GM12878 (cell line): Measurements from ENCODE around the gene TSR3. TPM values are rescaled to one million over a fixed set of nuclear protein-coding genes. Genes with fewer than 3 reads are reported as not detected.

Experiments
- ATAC-seq: fragments of 200-7000 bp; cut with Tn5 transposase; 3 replicates; pipeline ENCODE4 v1.9.1; 2020; ENCODE audit warnings: mild to moderate bottlenecking, moderate library complexity
- BruUV-seq: library from RNA; stranded (reverse); fragments of 400-500 nt; replicated peaks from 2 replicates; lab custom pipeline; 2021; lab: Mats Ljungman, UMichigan
- CTCF ChIA-PET: fragments of 300-600 bp; sonication (Branson Sonifier 250); formaldehyde crosslinking; extraction: SDS; loops from one replicate; lab custom pipeline; 2021; ENCODE audit warnings: inconsistent platforms; lab: Yijun Ruan, JAX
- POLR2A ChIA-PET: fragments of 350-600 bp; formaldehyde crosslinking; extraction: SDS; loops from one replicate; lab custom pipeline; 2021; ENCODE audit warnings: inconsistent platforms; lab: Charles Lee
- RAD21 ChIA-PET: fragments of 300-600 bp; sonication (Branson Sonifier 250); formaldehyde crosslinking; loops from one replicate; lab custom pipeline; 2023; ENCODE audit warnings: antibody characterized with exemption; ENCODE audit not compliant: unreplicated experiment; lab: Charles Lee
- SMC1A ChIA-PET: fragments of 300-600 bp; sonication (Branson Sonifier 250); formaldehyde crosslinking; loops from one replicate; lab custom pipeline; 2023; ENCODE audit not compliant: unreplicated experiment, uncharacterized antibody; lab: Charles Lee
- DNase-seq: peaks from one replicate; pipeline ENCODE4 v3.0.0-alpha.2; 2011; ENCODE audit warnings: low read depth, low spot score
- FAIRE-seq: peaks from 3 replicates; lab custom pipeline; 2011; peaks lifted over from hg19 to GRCh38; lab: Jason Lieb, UNC
- H2AFZ ChIP-seq: 2 replicates; pipeline ENCODE4 v1.6.0; 2011; ENCODE audit warnings: low read depth, low read length, control low read depth; ENCODE audit not compliant: control insufficient read depth
- H3K27ac ChIP-seq: 2 replicates; pipeline ENCODE4 v1.5.1; 2011; ENCODE audit warnings: control low read depth; ENCODE audit not compliant: control insufficient read depth, insufficient read depth
- H3K27me3 ChIP-seq, 2 experiments: replicated peaks in 1 of 2; 2 replicates each; pipeline versions ENCODE4 v1.6.0 to v1.6.1; 2011; ENCODE audit warnings: low read length in 1 of 2; ENCODE audit not compliant: control insufficient read depth in 2 of 2, insufficient read depth in 2 of 2
- H3K36me3 ChIP-seq, 2 experiments: 2 replicates each; pipeline ENCODE4 v1.5.1; 2011; ENCODE audit warnings: low read length in 1 of 2; ENCODE audit not compliant: control insufficient read depth in 2 of 2, insufficient read depth in 2 of 2
- H3K4me1 ChIP-seq: 2 replicates; pipeline ENCODE4 v1.6.1; 2011; ENCODE audit warnings: mild to moderate bottlenecking, low read length, moderate library complexity, mixed read lengths; ENCODE audit not compliant: control insufficient read depth, insufficient read depth
- H3K4me2 ChIP-seq: 2 replicates; pipeline ENCODE4 v1.6.0; 2011; ENCODE audit warnings: control low read depth; ENCODE audit not compliant: control insufficient read depth, insufficient read depth
- H3K4me3 ChIP-seq: fragments of 200-600 bp; sonication (generic); 2 replicates; pipeline ENCODE4 v1.5.1; 2016
- H3K79me2 ChIP-seq: 2 replicates; pipeline ENCODE4 v1.6.0; 2011; ENCODE audit warnings: low read length; ENCODE audit not compliant: control insufficient read depth, insufficient read depth
- H3K9ac ChIP-seq: 2 replicates; pipeline ENCODE4 v1.8.0; 2011; ENCODE audit warnings: low read length, control low read depth, mixed read lengths; ENCODE audit not compliant: control insufficient read depth, insufficient read depth
- H3K9me3 ChIP-seq: replicated peaks from 3 replicates; pipeline ENCODE4 v1.5.1; 2011; ENCODE audit warnings: mild to moderate bottlenecking, low read length; ENCODE audit not compliant: control insufficient read depth, insufficient read depth
- H4K20me1 ChIP-seq: 2 replicates; pipeline ENCODE4 v1.6.0; 2011; ENCODE audit not compliant: control insufficient read depth, insufficient read depth
- BRCA1 ChIP-seq: IDR thresholded peaks from 2 replicates; pipeline ENCODE4 v1.6.1; 2011; ENCODE audit warnings: low read depth, low read length, improper control_type of control experiment
- FOXK2 ChIP-seq: fragments of 450-650 bp; IDR thresholded peaks from 2 replicates; pipeline ENCODE4 v1.6.1; 2017; ENCODE audit warnings: mild to moderate bottlenecking, moderate library complexity
- HCFC1 ChIP-seq: fragments of 150-350 bp; IDR thresholded peaks from 2 replicates; pipeline ENCODE4 v1.6.1; 2014; ENCODE audit warnings: low read length
- JUND ChIP-seq: IDR thresholded peaks from 2 replicates; pipeline ENCODE4 v1.6.1; 2012; ENCODE audit warnings: low read depth, mild to moderate bottlenecking, low read length, improper control_type of control experiment, moderate library complexity
- MEF2A ChIP-seq: IDR thresholded peaks from 2 replicates; pipeline ENCODE4 v1.6.1; 2011; ENCODE audit warnings: low read depth, mild to moderate bottlenecking, low read length, moderate library complexity; ENCODE audit not compliant: insufficient read depth
- POLR2A ChIP-seq: IDR thresholded peaks from 2 replicates; pipeline ENCODE4 v1.6.1; 2011; ENCODE audit warnings: low read depth, mild to moderate bottlenecking, low read length
- SPI1 ChIP-seq: IDR thresholded peaks from 2 replicates; pipeline ENCODE4 v1.6.1; 2011; ENCODE audit warnings: low read depth, mild to moderate bottlenecking, low read length, moderate library complexity, borderline replicate concordance; ENCODE audit not compliant: insufficient read depth
- TCF7 ChIP-seq: IDR thresholded peaks from 2 replicates; pipeline ENCODE4 v1.6.1; 2014; ENCODE audit warnings: antibody characterized with exemption, borderline replicate concordance
- ZZZ3 ChIP-seq: IDR thresholded peaks from 2 replicates; pipeline ENCODE4 v1.6.1; 2011; ENCODE audit warnings: low read depth; ENCODE audit not compliant: control insufficient read depth, insufficient read length
- WGBS: methylation state at CpG from one replicate; pipeline ENCODE4 v1.1.6; 2016; ENCODE audit warnings: low lambda C conversion rate; ENCODE audit not compliant: insufficient replicate concordance, insufficient coverage; ENCODE audit errors: missing lambda C conversion rate; 5-methylcytosine and 5-hydroxymethylcytosine counted together
- in situ Hi-C: fragments of 300-500 bp; cut with MboI; formaldehyde crosslinking; loops from 9 replicates; pipeline ENCODE4 v1.14.3; 2018; ENCODE audit warnings: mixed read lengths
- intact Hi-C: fragments of 100-400 bp; cut with micrococcal nuclease; formaldehyde crosslinking; loops from one replicate; pipeline ENCODE4 v1.14.2; 2022; ENCODE audit not compliant: unreplicated experiment
- polyA plus RNA-seq, 11 experiments: library from polyadenylated mRNA; depleted of rRNA in 4 of 11; unstranded in 6 of 11; stranded (reverse) in 5 of 11; fragments of >200 nt; fragmentation: Nextera tagmentation in 4 of 11; fragmentation: Illumina TruSeq in 1 of 11; extraction: Ambion mirVana in 4 of 11; extraction: Trizol in 1 of 11; gene quantifications; 1 replicate in 1 of 11; 2 replicates in 10 of 11; pipeline versions ENCODE4 v1.2.1 to v1.2.3, GENCODE V29; 2011 to 2016; ENCODE audit warnings: inconsistent platforms in 2 of 11, missing spikeins in 2 of 11, low read depth in 1 of 11
- total RNA-seq, 4 experiments: library from RNA; depleted of rRNA in 3 of 4; stranded (reverse); fragments of >200 nt in 3 of 4; fragmentation: Illumina TruSeq in 1 of 4; extraction: Trizol in 1 of 4; gene quantifications; 2 replicates each; pipeline versions ENCODE4 v1.2.1 to v1.2.3, GENCODE V29; 2013 to 2021

The TSR3 gene
- total and polyA plus RNA-seq, 10 of the 15 experiments (the other 5 are each of a cell fraction or from before 2014, with no cell fraction given): 3.4 to 108 (median 46.9) TPM

DNA sequence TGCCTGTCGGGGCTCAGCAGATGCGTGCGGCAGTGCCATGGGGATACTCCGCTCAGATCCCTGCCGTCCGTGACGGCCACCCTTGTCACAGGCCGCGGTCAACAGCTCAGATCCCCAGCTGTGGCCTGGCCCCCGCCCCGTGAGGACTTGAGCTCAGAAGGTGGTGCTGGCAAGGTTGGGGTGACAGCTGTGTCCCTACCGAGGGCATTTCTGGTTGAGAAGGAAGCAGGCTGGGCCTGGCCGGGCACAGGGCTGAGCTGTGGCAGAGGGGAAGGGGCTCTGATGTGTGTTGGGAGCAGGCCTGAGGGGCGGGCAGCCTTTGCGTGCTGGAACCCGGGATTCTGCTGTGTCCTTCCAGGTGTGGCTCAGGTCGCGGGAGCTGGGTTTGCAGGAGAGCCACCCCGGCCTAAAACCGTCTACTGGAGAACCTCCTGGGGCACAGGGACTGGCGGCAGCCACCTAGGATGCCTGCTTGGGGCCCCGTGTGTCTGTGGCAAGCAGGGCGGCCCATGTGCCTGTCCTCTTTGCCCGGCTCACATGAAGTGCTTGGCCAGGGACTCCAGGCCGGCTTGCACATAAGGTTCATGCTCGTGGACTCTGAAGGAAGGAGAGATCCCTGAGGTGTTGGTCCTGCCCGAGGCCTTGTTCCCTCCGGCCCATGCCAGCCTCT, 37.1 kb downstream of the TSR3 start:
- no peak overlapping the region for H3K4me3 ChIP-seq
- H3K4me2 ChIP-seq: no peak overlapping the region
- DNase-seq: no peak
- ChIA-PET RAD21 (no interaction called here), SMC1A (no interaction called here), CTCF (no interaction called here), POLR2A (no interaction called here)
- no peak for ATAC-seq
- intact Hi-C loops: no loop called here
- no peak overlapping the region for H2AFZ ChIP-seq
- H3K79me2 ChIP-seq: peaks cover 52% of the 10 kb centered on the region
- H4K20me1 ChIP-seq: peaks cover 39% of the 10 kb centered on the region
- peaks cover 7% of the 10 kb centered on the region for H3K4me1 ChIP-seq
- TF ChIP-seq JUND: no peak
- no peak for TF ChIP-seq HCFC1
- TF ChIP-seq ZZZ3: no peak
- TF ChIP-seq TCF7: no peak
- TF ChIP-seq BRCA1: no peak
- TF ChIP-seq SPI1: no peak
- no peak for TF ChIP-seq MEF2A
- no TSS peak for BruUV-seq
- H3K36me3 ChIP-seq: peaks cover 33 to 54% of the 10 kb centered on the region in 2 experiments
- in situ Hi-C loops: no loop called here
- FAIRE-seq: no peak
- H3K9me3 ChIP-seq: no peaks in the 10 kb centered on the region
- no peaks in the 10 kb centered on the region for H3K27me3 ChIP-seq
- H3K9ac ChIP-seq: no peak overlapping the region
- H3K27ac ChIP-seq: no peak overlapping the region
- 94% methylated on average over 28 of the region's 28 CpGs for WGBS

GRCh38 chr16:1313721-1314369, 37.8 kb downstream of the TSR3 start:
- WGBS: 97% methylated on average over 32 of the region's 38 CpGs
- Histone ChIP-seq H3K4me2 (no peak overlapping the region), H3K4me1 (peaks cover 7% of the 10 kb centered on the region), H3K27ac (no peak overlapping the region), H3K9ac (no peak overlapping the region), H2AFZ (no peak overlapping the region), H3K36me3 (peaks cover 29 to 48% of the 10 kb centered on the region in 2 experiments), H4K20me1 (peaks cover 35% of the 10 kb centered on the region), H3K27me3 (no peaks in the 10 kb centered on the region), H3K79me2 (peaks cover 52% of the 10 kb centered on the region), H3K4me3 (no peak overlapping the region), H3K9me3 (no peaks in the 10 kb centered on the region)
- BruUV-seq: no TSS peak
- no peak for ATAC-seq
- ChIA-PET SMC1A (no interaction called here), POLR2A (no interaction called here), CTCF (no interaction called here), RAD21 (no interaction called here)
- in situ Hi-C loops (no loop called here), intact Hi-C loops (no loop called here)
- FAIRE-seq: no peak
- TF ChIP-seq FOXK2: no peak
- TF ChIP-seq POLR2A: peak; percentile 36; the same call in 1 of the 2 replicates
- DNase-seq: no peak
